GM21529 (cell line): ENCODE measurements around the gene RALGPS1.

Experiments used
- ATAC-seq: cut with Tn5 transposase; IDR thresholded peaks from one replicate; pipeline ENCODE4 v1.9.1; 2021; ENCODE audit not compliant: unreplicated experiment

RALGPS1 gene

GRCh38 chr9:127075624-127076372 is 161.2 kb downstream of the RALGPS1 start:
- no peak for ATAC-seq

- no peak for ATAC-seq
Observed at GRCh38 chr9:127076860-127077643, 162.5 kb downstream of the RALGPS1 start.

- no peak for ATAC-seq
Observed at GRCh38 chr9:127077644-127077946, 163.0 kb downstream of the RALGPS1 start.

- no peak for ATAC-seq
Observed at GRCh38 chr9:127078336-127078735, 163.8 kb downstream of the RALGPS1 start.

- no peak for ATAC-seq
Observed at GRCh38 chr9:127078988-127079387, 164.4 kb downstream of the RALGPS1 start.

GRCh38 chr9:127079446-127080140 is 165.0 kb downstream of the RALGPS1 start:
- ATAC-seq, result no peak

GRCh38 chr9:127081250-127082185 is 166.9 kb downstream of the RALGPS1 start:
- no peak for ATAC-seq

GRCh38 chr9:127083138-127083980 is 168.8 kb downstream of the RALGPS1 start:
- no peak for ATAC-seq

GRCh38 chr9:127084076-127085039 is 169.8 kb downstream of the RALGPS1 start:
- no peak for ATAC-seq

GRCh38 chr9:127085186-127085585 is 170.6 kb downstream of the RALGPS1 start:
- no peak for ATAC-seq

- no peak for ATAC-seq
Observed at GRCh38 chr9:127086771-127087170, 172.2 kb downstream of the RALGPS1 start.

GRCh38 chr9:127087411-127087810 is 172.8 kb downstream of the RALGPS1 start:
- ATAC-seq, result no peak

- ATAC-seq, result no peak
Observed at GRCh38 chr9:127087836-127088235, 173.3 kb downstream of the RALGPS1 start.

GRCh38 chr9:127088724-127089615 is 174.4 kb downstream of the RALGPS1 start:
- ATAC-seq, result no peak

GRCh38 chr9:127089631-127090081 is 175.1 kb downstream of the RALGPS1 start:
- ATAC-seq, result no peak

GRCh38 chr9:127090341-127090985 is 175.9 kb downstream of the RALGPS1 start:
- ATAC-seq, result no peak

- ATAC-seq, result no peak
Observed at GRCh38 chr9:127091526-127091925, 176.9 kb downstream of the RALGPS1 start.
